HG03521 (cell line): ENCODE measurements around the gene HTR3E.
"Not testable (repeated sequence)": the region's sequence is repeated elsewhere in the genome, so short reads cannot be mapped to it uniquely, and the experiment has no call there.

Experiments used
- ATAC-seq: cut with Tn5 transposase; IDR thresholded peaks from one replicate; pipeline ENCODE4 v1.9.1; 2021; ENCODE audit warnings: mild to moderate bottlenecking, moderate library complexity; ENCODE audit not compliant: unreplicated experiment

The HTR3E gene, protein sequence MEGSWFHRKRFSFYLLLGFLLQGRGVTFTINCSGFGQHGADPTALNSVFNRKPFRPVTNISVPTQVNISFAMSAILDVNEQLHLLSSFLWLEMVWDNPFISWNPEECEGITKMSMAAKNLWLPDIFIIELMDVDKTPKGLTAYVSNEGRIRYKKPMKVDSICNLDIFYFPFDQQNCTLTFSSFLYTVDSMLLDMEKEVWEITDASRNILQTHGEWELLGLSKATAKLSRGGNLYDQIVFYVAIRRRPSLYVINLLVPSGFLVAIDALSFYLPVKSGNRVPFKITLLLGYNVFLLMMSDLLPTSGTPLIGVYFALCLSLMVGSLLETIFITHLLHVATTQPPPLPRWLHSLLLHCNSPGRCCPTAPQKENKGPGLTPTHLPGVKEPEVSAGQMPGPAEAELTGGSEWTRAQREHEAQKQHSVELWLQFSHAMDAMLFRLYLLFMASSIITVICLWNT

DNA sequence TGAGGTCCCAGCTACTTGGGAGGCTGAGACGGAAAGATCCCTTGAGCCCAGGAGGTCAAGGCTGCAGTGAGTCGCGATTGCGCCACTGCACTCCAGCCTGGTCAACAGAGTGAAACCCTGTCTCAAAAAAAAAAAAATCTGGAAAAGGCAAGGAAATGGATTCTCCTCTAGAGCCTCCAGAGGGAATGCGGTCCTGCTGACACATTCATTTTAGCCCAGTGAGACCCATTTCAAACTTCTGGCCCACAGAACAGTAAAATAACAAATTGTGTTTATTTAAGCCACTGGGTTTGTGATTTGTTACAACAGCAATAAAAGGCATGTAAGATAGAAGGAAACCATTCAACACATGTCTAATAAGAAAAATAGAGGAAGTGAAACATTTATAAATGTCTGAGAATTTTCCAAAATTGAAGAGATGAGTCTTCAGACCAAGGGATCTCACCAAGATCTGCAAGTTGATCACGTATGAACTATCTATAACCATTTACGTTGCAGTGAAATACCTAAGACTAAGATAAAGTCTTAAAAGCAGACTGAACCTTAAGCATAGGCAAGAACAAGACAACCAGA lies at the start of gene HTR3E:
TSS of gene HTR3E (plus strand) at position 254 of the 573 bp plus-strand sequence. CDS start 466 bp downstream, outside the sequence.
- no peak for ATAC-seq

DNA sequence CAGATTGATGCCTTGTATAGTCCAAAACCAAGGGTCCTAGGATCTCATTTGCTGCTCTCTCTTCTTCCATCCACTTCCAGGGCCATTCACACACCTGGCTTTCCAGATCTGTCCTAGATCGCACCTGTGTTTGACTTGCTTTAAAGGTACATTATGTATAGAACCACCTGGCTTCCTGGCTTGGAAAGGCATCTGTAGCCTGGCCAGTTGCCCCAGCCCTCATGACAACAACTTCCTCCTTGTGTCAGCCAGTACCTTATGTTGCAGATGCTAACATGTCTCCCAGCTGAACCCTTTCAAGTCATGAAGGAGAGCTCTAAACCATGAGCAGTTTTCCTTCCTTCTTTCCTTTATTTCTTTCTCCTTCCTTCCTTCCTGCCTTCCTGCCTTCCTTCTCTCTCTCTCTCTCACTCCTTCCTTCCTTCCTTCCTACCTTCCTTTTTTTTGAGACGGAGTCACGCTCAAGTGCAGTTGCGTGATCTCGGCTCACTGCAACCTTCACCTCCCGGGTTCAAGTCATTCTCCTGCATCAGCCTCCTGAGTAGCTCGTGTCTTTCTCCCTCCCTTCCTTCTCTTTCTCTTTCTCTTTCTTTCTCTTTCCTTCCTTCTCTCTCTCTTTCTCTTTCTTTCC lies 46.5 kb upstream of the HTR3E start:
- ATAC-seq: no peak

DNA sequence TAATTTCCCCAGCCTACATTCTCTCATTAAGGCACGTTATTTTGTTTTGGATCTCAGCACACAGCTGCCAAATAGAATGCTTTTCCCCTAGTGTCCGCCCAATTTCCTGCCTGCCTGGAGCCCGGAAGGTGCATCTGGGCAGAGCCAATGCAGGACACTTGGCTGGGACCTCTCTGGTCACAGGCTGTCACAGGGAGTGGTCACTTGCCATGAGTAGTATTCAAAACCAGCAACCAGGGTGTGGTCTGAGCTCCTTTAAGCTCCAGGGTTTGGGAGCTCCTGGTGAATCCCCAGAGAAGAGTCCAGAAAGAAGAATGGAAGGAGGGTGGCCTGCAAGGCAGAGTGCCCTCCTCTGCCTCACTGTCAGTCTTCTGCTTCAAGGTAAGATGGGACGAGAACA lies 44.1 kb upstream of the HTR3E start, which contains the start of gene HTR3C:
TSS of gene HTR3C (plus strand) at position 281 of the 400 bp plus-strand sequence. CDS start at position 315, 34 bp downstream.
- no peak for ATAC-seq

DNA sequence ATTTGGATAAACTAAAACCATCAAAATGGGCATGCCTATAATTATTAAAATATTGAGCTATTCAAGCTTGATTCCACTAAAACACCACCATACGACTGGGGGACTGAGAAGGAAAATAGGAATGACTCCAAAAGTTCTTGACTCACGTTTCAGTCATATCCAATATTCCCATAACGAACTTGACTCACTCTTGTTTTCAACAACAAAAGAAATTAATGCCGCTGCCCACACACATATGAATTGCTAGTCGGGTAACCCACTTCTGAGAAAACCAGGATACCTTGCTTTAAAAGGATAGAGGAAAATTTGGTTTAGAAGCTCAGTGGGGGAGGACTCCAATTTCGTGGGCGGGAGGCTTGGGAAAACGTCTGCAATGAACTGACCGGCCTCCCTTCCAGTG lies 38.8 kb upstream of the HTR3E start:
- ATAC-seq: no peak

DNA sequence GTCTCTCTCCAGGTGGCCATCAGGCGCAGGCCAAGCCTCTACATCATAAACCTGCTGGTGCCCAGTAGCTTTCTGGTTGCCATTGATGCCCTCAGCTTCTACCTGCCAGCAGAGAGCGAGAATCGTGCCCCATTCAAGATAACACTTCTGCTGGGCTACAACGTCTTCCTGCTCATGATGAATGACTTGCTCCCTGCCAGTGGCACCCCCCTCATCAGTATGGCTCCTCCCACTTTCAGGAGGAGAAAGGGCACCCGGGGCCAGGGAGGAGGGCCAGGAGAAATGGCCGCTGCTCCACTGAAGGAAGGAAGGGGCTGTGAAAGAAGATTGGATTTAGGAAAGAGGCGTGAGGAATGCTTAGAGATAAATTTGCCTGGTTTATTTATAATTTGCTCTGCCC lies 37.4 kb upstream of the HTR3E start:
- ATAC-seq: no peak

DNA sequence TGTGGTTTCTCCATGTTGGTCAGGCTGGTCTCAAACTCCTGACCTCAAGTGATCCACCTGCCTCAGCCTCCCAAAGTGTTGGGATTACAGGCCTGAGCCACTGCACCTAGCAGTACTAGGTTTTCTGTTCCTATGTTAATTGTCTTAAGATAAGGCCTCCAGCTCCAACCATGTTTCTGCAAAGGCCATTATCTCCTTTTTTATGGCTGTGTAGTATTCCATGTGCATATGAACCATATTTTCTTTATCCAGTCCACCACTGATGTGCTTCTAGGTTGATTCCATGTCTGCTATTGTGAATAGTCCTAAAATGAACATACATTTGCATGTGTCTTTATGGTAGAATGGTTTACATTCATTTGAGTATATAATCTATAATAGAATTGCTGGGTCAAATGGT lies 34.2 kb upstream of the HTR3E start:
- ATAC-seq: no peak

DNA sequence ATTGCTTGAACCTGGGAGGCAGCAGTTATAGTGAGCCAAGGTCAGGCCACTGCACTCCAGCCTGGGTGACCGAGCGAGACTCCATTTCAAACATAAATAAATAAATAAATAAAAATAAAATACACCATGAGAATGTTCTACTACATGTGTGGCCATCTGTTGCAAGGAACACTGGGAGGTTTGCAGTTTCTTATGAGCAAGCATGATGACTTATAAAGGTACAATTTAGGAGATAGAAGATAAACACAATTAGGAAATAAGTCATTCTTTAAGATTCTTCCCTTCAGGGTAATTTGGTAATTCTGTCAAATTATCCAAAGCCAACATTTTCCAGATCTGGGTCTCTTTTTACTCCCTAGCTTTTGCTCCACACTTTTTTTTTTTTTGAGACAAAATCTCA lies 30.7 kb upstream of the HTR3E start:
- ATAC-seq: no peak

DNA sequence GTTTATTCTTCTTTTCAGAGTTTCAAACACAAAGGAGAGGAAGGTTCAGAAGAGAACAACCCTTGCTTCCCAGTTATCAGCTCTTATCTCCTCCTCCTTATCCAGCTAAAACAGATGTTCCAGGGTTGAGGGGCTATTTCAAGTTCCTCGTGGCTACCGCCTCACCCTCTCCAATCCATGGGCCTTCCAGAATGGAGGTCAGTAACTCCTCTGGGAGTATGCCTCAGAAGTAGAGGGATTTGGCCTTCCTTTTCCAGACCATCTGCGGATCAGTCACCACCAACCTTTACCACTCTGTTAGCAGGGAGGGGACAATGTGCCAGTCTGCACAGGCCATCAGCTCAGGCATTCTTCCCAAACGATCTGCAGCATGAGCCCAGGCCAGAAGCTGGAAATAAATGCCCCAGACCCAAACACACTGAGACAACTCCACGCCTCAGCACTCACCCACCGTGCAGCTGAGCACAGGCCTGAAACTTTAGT lies 29.2 kb upstream of the HTR3E start:
- ATAC-seq: no peak

DNA sequence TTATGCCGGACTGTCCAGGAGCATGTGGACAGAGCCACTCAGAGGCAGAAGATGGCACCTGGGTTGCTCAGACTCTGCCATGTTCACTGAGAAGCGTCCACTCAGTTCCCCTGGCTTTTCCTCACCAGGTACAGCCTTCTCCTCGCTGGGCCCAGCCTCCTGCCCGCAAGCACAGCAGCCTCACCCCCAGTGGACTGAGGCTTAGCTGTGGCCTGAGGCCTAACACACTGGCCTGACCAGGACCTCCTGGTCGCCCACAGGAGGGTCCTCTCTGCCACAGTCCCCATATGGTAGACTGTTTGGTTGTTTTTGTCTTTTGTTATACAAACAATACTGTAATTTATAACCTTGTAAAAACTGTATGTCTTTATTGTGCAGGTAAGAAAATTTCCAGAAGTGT lies 28.5 kb upstream of the HTR3E start:
- ATAC-seq: no peak

DNA sequence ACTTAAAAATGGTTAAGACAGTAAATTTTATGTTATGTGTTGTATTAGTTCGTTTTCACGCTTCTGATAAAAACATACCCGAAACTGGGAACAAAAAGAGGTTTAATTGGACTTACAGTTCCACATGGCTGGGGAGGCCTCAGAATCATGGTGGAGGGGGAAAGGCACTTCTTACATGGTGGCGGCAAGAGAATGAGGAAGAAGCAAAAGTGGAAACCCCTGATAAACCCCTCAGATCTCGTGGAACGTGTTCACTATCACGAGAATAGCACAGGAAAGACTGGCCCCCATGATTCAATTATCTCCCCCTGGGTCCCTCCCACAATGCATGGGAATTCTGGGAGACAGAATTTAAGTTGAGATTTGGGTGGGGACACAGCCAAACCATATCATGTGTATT lies 25.7 kb upstream of the HTR3E start:
- not testable (repeated sequence) for ATAC-seq

DNA sequence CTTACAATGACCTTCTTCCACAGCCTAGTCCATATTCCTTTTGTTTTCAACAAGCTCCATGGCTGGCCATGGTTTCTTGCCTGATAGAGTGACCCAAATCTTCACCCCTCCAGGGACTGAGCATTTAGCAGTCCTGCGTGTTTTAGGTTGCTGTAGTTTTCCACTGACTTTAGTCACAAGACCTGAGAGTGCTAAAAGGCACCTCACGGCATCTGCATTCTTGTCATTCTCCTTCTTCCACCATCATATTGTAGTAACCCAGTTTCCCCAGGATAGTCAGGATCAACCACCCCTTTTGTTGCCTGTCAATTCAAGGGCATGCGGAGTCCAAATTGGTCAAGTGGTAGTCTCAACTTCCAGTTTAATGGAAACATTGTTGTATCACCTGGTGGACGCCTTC lies 23.2 kb upstream of the HTR3E start:
- ATAC-seq: no peak

DNA sequence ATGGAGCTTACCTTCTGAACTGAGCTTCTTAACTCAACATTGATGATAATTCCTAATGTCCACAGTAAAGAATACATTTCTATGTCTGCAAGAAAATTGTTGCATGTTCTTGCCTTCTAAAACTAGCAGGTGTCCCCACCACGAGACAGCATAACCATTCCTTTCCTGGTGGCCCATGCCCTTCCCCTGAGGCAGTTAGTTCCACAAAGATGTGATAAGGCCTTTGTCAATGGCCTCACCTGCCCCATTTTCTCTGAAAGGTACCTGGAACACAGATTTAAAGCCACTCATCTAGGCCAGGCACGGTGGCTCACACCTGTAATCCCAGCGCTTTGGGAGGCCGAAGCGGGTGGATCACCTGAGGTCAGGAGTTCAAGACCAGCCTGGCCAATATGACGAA lies 21.0 kb upstream of the HTR3E start:
- no peak for ATAC-seq

DNA sequence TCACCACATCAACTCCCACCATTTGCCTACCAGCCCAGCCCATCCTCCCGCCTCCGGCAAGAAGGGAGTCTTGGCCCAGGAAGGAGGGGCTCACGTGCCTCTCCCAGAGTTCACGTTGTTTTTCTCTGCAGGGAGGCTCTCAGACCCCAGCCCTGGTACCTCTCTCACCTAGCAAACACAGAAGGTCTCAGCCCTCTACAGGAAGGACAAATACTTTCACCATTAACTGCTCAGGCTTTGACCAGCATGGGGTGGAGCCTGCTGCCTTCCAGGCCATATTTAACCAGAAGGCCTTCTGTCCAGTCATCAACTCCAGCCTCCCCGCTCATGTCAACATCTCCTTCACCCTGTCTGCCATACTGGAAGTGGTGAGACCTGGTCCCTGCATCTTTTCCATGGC lies 19.0 kb upstream of the HTR3E start:
- ATAC-seq: no peak

DNA sequence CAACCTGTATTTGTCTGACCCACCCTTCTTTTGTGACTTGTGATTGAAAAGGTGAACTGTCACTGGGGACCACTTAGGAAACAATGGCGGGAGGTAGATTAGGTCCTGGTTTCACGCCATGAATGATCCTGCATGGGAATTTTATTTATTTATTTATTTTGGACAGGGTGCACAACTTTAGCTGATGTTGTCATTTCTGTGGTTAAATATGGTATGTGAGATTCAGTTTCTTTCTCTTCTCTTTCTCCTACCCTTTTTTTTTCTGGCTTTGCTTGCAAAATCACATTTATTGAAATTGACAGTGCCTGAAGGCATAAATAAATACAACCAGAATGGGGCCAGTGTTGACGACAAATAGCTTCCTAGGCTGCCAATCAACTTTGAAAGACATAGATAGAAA lies 18.0 kb upstream of the HTR3E start:
- ATAC-seq: no peak

DNA sequence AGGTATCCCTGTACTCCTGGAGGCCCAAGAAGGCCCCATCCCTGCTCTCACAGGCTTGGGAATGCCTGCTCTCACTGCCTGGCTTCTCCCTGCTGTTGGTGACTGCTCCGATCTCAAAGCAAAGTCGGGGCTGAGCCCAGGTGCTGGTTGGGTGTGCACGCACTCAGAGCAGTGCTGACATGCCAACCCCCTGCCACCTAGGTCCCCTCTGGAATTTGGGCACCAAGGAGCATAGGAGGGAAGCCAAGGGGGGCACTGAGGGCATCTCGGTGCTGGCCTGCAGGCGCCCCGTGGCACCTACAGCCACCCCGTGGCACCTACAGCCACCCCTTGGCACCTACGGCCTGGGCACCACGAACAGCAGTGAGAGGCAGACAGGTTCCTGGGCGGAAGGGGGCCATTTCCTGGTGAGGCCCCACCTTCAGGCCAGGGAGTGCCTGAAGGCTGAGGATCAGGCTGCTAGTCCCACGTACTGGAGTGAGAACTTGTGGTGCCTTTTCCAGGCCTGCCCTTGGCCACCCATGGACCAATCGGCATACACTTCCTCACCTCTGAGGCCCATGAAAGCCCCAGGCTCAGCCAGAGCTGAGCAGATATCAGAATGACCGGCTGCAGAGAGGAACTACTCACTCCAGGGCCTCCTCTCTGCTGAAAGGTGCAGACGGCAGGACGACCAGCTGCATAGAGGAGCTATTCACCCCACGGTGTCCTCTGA lies 15.6 kb upstream of the HTR3E start:
- ATAC-seq: no peak

DNA sequence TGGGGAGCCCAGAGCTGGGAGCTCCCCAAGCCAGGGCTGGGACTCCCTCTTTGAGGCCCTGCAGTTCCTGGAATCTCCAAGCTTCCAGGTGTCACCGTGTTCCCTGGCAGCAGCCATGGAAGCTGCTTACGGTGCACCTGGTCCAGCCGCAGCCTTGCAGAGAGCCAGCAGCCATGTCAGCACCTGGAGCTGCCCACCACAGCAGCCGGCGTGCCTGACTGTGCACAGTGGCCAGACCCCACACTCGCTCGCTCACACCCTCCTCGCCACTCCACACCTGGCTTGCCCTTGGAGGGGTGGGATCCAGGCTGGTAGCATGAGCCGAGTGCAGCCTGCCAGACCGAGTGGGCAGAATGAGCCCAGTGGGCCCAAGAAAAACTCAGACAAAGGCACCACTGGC lies 14.8 kb upstream of the HTR3E start:
- ATAC-seq: no peak

DNA sequence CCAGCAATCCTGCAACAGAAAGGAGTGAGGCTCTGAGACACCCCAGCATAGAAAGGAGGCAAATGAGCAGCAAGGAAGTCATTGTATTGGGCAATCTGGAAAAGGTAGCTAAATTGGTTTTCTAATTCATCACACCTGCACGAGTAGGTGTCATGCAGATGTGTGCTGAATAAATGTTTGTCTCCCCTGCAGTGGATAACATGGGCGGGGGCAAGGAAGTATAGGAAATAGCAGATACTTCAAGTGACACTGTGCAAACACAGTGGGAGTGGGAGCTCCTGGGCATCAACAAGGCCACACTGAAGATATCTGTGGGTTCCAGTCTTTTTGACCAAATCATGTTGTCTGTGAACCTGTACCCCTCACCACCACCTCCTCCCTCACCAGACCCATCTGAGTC lies 14.4 kb upstream of the HTR3E start:
- ATAC-seq: no peak

DNA sequence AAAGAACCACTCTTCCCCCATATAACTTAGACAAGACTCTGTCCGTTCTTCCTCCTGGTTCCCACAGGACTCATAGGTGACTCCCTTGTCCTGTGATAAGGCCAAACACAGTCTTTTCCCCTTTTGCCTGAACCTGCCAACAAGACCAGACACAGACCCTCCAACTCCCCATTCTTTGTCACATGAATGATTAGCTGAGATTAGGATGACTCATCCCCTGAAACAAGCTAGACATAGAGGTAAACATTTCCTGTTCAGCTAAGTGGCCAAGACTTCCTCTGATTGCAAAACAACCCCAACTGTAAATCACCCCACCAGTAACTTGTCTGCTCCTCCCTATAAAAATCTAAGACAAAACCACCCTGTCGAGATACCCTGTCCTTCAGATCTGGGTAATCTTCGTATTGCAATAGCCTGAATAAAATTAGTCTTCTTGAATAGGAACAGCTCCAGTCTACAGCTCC lies 11.4 kb upstream of the HTR3E start:
- ATAC-seq: no peak

DNA sequence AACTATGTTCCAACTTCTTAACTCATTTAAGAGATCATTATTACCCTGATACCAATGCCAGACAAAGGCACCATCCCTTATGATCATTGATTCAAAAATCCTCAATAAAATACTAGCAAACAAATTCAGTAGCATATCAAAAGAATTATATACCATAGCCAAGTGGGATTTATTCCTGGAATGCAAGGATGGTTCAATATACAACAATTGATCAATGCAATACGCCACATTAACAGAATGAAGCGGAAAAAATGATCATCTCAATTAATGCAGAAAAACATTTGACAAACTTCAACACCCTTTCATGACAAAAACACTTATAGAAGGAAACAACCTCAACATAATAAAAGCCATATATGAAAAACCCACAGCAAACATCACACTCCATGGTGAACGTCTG lies 4.7 kb upstream of the HTR3E start:
- no peak for ATAC-seq

DNA sequence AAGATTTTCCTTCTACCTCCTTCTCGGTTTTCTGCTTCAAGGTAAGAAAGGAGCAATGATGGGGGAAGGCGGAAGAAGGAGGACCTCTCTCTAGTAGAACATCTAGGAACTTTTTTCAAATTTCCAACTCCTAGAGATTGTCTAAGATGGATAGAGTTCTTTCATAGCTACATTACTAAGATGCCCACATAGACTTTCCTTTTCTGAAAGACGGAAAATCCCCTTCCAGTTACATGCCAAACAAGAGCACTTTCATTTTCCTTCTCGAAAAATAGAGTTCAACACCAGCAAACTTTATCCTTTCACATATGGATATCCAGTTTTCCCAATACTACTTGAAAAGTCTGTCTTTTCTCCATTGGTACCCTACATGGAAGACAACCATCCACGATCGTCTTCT lies 692 bp downstream of the HTR3E start:
- ATAC-seq: no peak
